ENCODE data around the gene SH3TC1. TPM values are rescaled to one million over a fixed set of nuclear protein-coding genes. Genes with fewer than 3 reads are reported as not detected.

SH3TC1 gene
- total and polyA plus RNA-seq, 2 of the 8 experiments (the other 6 are each of a cell fraction or from before 2014, with no cell fraction given), result 0.15 TPM; not detected in 1

DNA sequence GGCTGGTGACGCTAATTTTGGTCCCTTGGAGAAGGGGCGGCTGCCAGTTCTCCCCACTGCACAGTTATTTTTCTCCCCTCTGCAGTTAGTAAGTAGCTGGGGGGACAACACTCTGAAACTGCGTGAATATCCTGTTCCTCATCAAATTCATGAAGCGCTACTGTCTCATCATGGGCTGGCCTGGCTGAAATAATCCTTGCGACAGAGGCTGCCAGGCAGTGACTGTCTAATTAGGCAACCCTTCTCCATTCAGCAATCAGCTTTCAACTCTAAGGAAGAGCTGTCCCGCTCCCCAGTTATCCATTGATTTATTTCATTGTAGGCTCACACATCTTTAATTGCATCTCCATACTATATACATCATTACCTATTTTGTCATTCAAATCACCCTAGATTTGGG is 8.2 kb downstream of the SH3TC1 start (continued):
- TF ChIP-seq FOSL1 (IDR thresholded peaks at IDR 0.05; ENCODE audit: insufficient read depth, low read depth, low read length) (no peak), NRF1 (IDR thresholded peaks at IDR 0.05; ENCODE audit: low read depth, low read length) (no peak), RFX5 (IDR thresholded peaks at IDR 0.05; ENCODE audit: borderline replicate concordance, low read depth, low read length) (no peak)
